A204.1 (cell line): ENCODE results near the gene ZEB1.

ENCODE experiments used
- FAIRE-seq: peaks from 2 replicates; lab custom pipeline; 2012; peaks lifted over from hg19 to GRCh38; lab: Jason Lieb, UNC

Gene ZEB1

DNA sequence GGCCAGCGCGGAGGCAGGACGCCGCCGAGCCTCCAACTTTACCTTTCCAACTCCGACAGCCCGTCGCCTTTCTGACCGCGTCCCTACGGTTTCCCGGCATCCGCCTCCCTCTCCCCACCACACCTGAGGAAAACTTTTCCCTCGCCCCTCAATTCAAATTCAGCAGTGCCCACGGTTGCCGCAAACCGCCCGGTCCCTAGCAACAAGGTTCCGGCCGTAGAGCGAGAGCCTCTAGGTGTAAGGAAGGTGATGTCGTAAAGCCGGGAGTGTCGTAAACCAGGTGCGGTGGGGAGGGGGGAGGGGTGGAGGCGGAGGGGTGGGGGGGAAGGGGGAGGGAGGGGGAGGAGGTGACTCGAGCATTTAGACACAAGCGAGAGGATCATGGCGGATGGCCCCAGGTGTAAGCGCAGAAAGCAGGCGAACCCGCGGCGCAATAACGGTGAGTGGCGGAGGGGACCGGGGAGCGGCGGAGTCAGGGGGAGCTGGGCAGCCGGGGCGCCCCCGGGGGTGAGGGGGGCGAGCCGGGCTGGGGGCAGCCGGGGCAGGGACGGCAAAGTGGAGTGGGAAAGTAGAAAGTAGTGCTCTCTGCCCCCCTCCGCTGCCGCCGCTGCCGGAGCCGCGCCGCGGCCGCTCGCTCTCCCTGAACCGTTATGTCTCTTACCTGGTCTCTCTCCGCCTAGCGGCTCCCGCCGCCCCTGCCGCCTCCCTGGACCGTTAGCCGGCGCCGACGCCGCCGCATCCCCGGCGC lies at the start of gene ZEB1:
Gene ZEB1, plus strand, starts transcription at position 363 of the 748 bp plus-strand sequence. Its CDS starts 19 bp downstream, at position 382.
- no peak for FAIRE-seq

DNA sequence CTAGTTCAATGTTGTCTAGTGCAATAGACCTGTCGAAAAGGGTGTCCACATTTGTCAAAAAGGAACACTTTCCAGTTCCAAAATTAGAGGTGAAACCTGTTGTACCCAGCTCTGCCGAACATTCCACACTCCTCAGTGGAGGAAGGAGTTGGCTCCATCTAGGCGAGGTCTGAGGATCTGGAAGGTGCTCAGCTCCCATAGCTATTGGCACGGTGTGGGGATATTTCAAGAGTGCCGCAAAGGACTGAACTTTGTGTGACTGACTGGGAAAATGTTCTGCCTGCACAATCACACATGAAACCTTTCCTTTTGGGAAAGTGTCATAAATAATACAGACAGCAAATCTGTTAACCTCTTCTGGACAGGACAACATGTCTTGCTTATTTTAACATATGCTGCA lies 48.1 kb upstream of the ZEB1 start:
- FAIRE-seq, result no peak

DNA sequence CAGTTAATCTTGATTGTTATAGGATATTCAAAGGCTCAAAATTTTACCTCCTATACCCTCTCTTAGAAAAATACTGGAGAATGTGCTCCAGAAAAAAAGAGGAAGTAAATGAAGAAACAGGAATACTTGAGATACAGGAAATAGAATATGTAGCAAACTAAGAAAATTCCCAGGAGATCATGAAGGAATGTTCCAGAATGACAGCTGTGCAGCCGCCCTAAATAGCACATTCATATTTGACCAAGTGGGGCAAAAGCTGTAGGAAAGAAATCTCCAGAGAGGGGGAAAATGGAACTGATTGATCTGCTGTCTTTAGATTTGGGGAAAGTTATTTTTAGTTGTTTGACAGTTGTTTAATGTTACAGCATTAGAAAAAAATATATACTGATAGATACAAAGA lies 46.2 kb upstream of the ZEB1 start:
- no peak for FAIRE-seq

DNA sequence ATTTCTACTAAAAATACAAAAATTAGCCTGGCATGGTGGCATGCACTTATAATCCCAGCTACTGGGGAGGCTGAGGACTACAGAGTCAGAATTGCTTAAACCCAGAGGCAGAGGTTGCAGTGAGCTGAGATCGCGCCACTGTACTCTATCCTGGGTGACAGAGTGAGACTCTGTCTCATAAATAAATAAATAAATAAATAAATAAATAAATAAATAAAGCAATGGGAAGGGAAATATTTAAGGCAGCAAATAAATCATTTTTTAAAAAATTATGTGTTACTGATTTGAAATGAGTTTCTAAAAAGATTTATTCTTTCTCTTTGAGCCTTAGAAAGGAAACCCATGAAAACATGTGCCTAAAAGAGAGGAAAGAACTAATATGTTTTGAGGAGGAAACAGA lies 45.2 kb upstream of the ZEB1 start:
- FAIRE-seq, result no peak

DNA sequence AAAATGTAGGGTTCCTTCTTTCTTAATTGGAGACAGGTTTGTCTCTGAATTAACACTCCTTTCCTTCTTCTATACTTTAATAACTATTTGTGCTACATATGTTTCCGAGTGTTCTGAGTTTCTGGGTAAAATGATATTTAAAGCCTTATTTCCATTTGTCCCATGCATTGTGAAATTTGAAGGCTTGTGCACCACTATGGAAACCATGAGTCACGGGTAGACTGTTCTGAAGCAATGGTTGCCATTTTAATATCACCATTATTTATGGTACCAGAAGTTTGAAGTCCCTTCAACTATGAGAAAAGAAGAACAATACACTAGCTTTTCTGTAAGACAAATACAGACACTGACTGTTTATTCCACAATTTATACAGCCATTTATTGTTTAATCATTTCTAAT lies 44.7 kb upstream of the ZEB1 start:
- no peak for FAIRE-seq

DNA sequence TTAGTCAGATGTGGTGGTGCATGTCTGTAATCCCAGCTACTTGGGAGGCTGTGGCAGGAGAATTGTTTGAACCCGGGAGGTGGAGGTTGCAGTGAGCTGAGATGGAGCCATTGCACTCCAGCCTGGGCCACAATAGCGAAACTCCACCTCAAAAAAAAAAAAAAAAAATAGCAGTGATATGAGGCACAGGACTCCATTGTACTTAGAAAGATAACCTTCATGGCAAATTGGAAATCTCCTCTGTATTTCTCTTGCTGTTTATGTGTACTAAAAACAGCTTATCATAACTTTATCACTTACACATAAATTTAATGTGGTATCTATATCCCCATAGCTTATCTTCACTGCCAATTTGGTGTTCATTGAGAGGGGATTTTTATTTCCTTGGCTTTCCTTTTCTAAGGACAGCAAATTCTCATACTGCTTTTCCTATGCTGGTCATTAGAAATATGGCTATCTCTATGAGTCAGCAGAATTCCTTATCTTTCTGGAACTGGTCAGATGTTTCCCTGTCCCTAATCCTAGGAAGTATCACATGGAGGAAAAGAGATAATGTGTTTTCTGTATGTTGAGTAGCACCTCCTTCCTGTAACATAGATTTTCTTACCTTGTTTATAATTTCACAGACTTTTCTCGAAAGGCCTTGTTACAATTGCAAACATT lies 40.6 kb upstream of the ZEB1 start:
- no peak for FAIRE-seq

DNA sequence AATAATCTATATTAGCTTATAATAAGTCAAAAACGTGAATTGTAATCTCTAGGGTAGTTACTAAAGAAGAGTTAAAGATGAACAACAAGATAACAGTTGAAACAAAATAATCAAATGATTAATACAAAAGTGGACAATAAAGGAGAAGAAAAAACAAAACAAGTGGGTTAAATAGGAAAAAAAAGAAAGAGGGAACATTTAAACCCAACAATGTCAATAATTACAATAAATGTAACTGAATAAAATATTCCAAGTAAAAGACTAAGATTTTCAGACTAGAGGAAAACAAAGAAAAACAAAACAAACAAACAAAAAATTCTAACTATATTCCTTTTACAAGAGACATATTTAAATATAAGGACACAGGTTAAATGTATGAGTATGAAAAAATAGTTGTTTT lies 38.0 kb upstream of the ZEB1 start:
- FAIRE-seq, result peak; percentile 84

DNA sequence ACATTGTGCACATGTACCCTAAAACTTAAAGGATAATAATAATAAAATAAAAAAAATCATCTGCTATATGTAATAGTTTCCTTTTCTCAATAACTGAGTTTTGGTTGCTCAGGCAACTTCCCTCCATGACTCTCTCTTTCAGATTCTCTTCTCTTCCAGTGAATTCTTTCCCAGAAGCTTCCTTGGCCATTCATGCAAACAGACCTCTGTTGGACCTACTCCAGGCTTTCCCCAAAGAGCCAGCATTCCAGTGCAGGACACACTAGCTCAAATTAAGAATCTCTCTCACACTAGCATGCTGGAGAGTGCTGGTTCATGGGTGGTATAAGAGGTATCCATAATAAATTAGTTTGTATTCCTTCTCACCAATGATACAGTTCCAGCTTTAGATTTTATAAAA lies 31.0 kb upstream of the ZEB1 start:
- FAIRE-seq, result no peak

DNA sequence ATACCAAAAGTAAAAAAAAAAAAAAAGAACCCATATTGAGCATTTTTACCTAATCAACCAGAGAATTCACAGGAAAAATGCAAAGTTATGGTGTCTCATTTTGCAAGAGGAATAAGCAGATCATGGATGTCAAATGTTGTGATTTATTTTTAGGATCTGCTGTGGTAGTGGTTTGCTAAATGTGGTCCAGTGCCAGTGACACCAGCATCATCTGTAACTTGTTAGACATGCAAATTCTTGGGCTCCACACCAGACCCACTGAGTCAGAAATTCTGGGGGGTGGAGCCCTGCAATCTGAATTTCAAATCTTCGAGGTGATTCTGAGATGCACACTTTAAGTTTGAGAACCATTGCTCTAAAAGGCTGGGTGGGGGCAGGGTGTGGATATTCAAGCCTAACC lies 30.1 kb upstream of the ZEB1 start:
- FAIRE-seq, result no peak

DNA sequence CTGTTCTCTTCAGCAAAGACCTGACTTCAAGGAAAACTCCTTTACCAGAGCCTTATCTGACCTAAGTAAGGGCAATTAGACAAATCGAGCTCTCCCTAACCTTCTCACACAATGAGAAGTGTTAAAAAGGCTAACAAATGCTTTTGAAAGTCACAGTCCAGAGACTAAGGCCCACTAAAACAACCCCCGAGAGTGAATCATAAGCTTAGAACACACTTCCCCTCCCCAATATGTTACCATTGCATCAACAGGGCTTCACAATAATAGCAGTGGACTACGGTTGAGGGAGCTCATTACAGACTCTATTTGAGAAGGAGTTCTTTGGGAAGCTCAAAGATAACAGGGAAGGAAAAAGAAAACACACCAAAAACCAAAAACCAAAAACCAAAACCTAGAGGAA lies 28.6 kb upstream of the ZEB1 start:
- no peak for FAIRE-seq

DNA sequence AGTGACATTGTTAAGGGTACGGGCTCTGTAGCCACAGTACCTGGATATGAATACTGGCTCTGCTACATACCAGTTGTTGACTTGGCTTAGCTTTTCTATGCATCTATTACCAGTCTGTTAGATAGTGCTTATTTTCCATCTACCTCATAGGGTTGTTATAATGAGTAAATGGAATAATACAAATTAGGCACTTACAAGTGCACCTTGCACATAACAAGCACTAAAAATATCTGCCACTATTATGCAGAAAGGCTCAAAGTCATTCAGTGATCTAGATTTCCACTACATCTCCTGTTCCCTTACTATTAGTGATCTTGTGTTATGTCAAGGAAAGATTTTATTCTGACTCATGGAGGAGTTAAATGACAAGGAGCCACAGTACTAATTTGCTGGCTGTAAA lies 27.9 kb upstream of the ZEB1 start:
- FAIRE-seq, result no peak

DNA sequence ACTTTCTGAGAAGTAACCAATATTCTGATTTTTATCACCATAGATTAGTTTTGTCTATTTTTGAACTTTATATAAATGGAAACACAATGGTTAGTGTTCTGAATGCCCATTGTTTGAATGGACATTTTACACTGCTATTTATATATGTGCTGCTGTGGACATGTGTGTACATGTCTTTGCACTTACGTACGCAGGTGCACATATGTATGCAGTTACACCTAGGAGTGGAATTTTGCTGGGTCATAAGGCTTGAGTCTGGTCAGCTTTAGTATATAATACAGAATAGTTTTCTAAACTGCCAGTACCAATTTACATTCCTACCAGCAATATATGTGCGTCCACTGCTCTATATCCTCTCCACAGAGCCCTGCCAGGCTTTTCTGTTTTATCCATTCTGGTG lies 24.5 kb upstream of the ZEB1 start:
- FAIRE-seq, result no peak

DNA sequence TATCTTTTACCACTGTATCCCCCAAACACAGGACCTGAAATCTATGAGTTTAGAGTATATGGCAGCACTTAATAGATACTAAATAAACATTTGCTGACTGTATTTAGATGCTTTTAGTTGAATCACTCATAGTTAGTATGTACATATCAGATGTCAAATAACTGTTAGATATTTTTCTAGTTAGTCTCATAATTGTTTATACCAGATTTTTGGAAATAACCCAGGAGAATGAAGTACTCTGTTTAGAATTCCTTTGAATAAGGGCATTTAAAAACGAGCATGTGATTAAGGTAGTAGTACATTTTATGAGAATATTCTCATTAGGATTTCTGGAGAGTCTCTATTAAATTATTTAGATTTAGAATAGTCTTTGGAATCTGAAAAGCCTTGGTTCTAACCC lies 22.3 kb upstream of the ZEB1 start:
- FAIRE-seq, result peak; percentile 14

DNA sequence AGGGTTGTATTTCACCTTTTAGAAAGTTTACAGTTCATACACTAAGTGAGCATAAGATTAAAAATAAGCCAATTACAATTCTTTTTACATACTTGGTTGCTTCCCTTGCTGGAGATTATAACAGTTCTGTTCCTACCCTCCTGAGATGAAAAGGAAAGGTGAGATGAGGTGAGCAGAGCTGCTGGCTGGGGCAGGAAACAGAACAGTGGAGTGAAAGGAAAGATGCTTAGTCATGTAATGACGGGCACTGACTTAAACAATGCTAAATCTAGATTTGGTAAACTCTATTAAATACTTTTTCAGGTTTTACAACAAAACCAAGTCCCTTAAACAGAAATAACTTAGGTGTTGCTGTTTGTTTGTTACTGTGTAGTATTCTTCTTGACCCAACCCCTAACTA lies 19.9 kb upstream of the ZEB1 start:
- no peak for FAIRE-seq

DNA sequence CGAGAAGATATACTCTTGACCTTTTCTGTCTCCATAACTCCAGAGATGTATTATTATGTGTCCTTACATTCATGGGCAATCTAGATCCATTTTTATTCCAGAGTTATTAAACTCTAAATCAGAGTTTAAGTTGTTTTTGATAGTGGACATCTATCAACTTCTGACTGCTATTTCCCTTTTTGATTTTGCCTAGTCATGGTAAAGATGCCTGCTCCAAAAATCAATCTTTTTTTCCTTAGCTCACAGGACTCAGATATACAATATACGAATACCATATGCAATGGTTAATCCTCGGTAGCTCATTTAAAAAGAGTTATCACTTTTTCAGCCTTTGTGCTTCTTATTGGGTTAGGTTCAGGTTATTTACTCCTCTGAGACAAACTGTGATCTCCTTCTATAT lies 15.8 kb upstream of the ZEB1 start:
- FAIRE-seq, result no peak

DNA sequence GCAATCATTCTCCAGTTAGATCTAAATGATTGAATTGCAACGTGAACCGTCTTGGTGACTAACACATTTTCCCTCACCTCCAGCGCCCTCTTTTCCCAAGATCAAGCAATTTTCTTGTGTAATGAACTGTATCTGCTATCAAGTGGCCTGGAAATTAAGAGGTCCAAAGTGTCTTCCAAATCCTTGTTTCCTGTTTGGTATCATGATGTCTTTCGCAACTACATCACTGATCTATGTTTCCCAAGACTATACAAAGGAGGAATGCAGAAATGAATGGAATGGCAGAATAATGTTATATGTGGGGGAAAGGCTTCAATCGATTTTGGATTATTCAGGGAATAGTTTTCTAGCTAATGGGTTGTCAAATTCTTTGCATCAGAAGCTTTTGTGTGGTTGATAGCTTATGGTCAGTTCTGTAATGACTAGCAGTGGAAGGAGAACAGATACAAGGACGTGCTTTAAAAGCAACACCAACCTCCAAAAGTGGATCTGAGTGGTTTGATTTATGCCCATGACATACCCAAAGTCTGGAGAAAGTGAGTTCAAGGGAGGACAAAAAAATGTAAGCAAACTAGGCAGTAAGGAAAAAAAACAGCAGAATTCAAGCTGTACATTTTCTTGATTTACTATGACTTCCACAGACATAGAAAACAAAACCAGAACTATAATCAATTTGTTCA lies 14.6 kb upstream of the ZEB1 start:
- FAIRE-seq, result no peak

DNA sequence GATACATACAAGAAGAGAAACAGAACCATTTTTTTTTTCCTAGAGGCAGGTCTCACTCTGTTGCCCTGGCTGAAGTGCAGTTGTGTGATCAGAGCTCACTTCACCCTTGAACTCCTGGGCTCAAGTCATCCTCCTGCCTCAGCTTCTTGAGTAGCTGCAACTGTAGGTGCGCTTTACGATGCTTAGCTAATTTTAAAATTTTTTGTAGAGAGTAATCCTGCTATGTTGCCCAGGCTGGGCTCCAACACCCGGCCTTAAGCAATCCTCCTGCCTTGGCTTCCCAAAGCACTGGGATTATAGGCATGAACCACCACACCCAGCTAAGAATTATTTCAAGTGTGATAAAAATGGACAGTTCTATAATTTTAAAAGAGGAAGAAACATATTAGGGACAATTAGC lies 5.6 kb upstream of the ZEB1 start:
- FAIRE-seq, result no peak

DNA sequence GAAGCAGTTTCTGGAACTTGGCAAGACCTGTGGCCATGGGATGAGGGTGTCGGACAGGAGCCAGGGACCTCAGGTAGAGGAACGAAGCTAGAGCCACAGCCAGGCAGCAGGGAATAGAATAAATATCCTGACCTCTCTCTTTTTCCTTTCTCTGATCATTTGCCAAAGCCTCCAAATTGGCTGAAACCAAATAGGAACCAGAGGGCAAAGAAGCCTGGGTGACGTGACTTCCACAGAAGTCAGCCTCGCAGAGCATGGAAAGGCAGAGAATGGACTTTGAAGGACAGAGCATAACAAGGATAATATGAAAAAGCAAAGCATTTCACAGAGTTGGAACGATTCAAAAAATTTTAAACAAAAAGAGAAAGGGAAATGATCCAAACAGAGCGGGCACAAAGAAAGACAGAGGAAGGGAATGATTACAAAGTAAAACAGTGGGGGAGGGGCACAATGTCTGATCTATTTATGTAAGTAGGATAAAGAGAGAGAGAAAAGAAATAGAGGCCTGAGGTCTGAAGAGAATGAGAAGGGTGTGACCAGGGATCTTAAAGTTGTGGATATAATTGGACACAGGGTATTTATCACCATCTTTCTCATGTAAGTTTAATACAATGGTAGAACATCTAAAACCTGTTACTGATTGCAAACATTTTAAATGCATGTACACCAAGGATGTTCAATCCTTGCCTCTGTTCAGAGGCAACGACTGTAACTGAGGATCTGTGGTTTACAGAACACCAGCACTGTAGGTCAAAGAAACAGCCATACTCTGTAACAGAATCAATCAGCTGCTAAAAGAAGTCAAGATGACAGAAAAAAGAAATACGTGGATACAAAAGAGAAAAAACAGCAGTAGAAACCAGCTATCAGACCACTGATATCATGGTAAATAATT lies 4.5 kb upstream of the ZEB1 start:
- no peak for FAIRE-seq

DNA sequence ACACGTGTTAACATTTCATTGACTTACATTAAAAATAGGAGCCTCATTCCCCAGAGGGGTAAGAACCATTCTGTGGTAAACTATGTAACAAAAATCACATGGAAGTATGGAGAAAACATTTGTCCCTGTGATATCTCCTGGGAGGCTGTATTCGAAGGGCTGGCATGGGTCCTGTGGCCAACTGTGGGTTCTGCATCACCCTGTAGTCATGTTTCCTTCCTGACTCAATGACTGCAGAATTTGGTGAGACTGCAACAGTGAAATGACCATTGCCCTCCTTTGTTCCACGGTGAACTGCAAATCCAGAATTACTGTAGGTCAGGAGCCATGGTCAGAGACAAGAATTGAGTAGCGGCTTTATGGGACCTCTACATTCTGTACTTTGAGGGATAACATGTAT lies 3.6 kb upstream of the ZEB1 start:
- FAIRE-seq, result no peak

DNA sequence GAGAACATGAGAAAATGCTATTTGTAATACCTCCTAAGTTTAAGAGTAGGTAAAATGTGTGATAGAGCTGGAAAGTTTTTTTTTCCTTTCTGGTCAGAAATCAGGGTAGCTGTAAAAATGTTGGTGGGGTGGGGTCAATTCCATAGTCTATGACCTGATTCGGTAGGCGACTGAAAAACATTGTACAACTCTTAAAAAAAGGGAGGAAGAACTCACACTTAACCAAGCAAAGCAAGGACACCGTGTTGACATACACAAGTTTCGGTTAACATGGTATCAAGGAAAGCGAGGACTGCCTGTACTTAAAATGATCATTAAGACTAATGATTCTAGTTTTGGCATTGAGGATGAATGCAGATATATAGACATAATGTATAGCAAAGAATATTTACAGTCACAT lies 1.8 kb upstream of the ZEB1 start:
- FAIRE-seq, result no peak

DNA sequence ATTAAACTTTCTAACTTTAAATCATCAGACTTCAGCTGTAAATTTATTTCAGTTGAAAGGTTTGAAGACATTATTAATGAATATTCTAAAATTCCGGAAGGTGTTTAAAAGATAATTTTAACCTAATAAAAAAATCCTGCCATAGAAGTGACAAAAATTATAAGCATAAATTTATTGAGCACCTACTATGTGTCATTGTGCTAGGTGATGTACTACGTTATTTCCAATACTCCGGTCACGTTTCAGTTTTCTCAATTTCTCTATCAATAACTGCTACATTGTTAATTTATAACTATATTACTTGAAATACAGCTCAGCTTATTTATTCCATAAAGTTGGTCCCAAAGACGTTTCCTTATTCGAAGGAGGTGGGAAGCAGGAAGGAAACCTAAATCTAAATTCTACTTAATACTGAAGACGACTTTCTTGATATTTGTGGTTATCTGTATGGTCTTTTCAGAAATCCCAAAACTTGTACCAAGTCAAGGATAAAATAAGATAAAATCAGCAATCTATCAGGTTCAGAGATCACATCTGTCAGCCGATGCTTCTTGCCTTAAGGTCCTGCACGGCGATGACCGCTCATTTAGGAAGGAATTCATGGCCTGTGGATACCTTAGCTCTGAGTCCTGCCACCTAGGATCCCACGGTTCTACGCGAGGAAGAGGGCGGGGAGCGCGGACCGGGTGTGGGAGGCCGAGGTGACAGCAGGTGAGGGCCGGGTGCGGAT lies 1.2 kb upstream of the ZEB1 start:
- FAIRE-seq, result no peak

DNA sequence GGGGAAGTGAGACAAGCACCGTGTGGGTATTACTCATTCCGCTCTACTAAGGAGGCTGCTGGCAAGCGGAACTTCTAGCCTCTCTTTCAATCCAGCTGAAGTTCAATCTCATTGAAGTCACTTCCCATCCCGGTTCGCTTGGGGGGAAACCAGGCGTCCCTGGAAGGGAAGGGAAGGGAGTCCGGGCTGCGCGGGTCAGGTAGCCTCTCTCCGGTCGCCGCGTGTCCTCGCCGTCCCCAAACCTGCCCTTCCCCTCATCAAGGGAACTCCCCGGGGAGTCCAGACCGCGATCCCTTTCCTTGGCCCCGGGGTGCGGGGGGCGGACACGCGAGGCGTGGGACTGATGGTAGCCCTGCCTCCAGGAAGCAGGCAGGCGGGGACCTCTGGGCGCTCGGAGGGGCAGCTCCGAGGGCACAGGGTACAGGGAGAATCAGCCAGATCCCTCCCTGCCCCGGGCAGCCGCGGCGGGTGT lies 598 bp upstream of the ZEB1 start:
- FAIRE-seq, result no peak
